Stimulated activated CD8-positive, alpha-beta memory T cell treated with anti-CD3 and anti-CD28 coated beads, Interleukin-12 subunit alpha, Interleukin-12 subunit beta, amount 100 ng/mL, for 4 hours (primary cell): ENCODE results near the gene SRMS.

ENCODE experiments used
- DNase-seq: peaks from one replicate; pipeline ENCODE4 v3.0.0-alpha.2; 2020; ENCODE audit warnings: low read depth

The SRMS gene

DNA sequence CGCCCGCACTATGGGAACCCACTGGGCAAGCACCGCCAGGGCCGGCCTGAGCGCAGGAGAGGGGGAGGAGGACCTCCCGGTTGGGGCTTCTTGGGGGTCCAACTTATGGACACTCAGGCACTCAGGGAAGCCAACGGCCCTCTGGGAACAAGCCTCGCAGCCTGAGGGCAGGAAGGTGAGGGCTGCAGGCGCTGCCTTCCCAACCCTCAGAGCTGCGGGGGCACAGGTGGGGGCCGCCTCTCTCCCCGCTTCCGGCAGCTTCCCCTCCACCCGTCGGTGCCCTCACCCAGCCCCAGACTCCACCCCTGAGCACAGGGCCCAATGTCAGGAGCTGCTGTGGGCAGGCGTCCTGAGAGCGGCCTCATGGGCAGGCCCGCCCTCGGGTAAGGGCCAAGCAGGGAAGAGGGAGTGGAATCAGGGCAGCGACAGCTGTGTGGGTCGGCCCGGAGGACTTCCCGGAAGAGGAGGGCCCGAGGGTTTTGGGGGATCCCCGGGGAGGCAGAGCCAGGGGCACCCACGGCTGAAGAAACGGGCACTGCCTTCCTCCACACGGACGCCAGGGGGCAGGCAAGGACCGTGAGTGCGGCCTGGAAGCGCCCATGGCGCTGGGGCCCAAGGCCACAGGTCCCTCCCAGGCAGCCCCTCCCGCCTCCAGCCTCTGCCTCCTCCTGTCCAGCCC lies 9.9 kb downstream of the SRMS start:
- DNase-seq = peak; percentile 86

DNA sequence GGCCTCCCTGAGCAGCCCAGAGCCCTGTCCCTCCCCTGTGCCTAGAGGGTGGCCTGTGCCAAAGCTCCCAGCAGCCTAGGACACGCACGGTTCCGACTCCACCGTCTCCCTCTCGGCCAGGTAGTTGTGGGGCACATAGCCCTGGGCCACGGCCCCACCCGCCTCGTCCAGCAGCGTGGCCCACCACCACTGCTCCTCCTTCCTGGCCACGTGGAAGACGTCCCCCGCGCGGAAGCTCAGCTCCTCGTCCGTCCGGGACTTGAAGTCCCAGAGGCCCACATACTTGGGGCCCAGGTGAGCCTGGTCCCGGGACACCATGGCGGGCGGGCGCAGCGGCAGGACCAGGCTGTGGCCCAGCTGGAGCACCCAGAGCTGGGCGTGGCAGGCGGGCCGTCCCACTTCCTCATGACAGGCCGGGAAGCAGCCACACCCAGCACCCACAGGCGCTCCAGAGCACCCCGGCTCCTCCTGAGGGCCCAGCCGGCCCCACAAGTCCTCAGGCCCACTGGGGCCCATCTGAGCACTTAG lies 10.5 kb downstream of the SRMS start, which contains the start of gene PTK6:
Gene PTK6 (minus strand): TSS at position 380 of the 528 bp plus-strand sequence. CDS start 62 bp downstream, at position 318.
- DNase-seq = no peak

- no peak for DNase-seq
These were observed 11.1 kb downstream of the SRMS start for GRCh38 chr20:63536241-63536977.

DNA sequence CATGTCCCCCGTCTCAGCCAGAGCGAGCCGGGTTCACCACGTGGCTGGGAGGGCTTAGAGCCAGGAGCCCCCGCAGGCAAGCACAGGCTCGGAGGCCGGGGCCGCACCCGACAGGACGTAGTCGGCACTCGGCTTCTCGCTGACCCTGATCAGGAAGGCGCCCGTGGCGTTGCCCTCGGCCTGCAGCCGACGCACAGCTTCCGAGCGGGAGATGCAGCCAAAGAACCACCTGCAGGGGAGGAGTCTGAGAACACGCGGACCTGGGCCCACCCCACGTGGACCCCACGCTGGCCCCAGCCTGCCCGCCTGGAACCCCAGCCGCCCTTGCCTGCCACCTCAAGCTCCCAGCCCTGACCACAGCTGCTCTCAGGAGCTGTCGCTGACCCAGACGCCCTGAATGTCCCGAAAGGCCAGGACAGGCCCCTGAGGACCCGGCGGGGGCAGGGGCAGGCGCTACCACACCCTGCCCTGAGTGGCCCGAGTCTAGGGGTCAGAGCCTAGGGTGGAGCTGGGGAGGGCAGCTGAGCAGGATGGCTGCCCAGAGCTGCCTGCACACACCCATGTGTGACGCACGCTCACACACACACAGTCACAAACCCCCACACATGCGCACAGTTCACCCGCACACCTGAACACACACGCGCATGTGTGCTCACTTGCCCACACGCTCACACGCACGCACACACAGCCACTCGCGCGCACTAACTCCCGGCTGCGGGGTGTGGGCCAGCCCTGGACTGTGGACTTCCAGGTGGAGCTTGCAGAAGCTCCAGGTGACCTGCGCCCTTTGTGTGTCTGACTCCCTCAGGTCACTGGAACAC lies 12.5 kb downstream of the SRMS start:
- DNase-seq = no peak

- no peak for DNase-seq
These were observed 13.1 kb downstream of the SRMS start for GRCh38 chr20:63534427-63534830.

- no peak for DNase-seq
These were observed 13.6 kb downstream of the SRMS start for GRCh38 chr20:63533871-63534393.

- DNase-seq = no peak
These were observed 14.2 kb downstream of the SRMS start for GRCh38 chr20:63533388-63533787.

GRCh38 chr20:63532449-63532971 lies 15.0 kb downstream of the SRMS start:
- DNase-seq = no peak

DNA sequence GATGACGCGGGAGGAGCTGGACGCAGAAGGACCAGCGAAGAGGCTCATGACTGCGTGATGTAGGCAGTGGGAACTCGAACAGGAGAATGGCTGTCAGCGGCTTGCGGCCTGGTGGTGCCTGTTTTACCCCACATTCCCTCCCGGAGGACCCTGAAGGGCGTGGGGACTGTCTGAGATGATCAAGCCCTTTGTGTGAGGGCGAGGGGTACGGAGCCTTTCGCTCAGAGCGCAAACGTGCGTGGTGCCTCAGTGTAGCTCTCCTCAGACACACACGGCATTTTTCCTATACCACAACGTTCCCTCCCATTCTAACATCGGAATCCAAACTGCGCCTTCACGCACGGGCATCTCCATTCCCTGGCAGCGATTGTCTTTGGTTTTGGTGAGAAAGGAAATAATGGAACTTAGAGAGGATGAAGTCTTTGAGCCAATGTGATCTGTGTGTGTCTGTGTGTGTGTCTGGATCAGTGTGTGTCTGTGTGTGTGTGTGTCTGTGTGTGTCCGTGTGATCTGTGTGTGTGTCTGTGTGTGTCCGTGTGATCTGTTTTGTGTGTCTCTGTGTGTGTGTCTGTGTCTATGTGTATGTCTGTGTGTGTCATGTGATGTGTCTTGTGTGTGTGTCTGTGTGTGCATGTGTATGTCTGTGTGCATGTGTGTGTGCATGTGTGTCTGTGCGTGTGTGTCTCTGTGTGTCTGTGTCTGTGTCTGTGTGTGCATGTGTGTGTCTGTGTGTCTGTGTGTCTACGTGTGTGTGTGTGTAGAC lies 15.7 kb downstream of the SRMS start:
- no peak for DNase-seq

GRCh38 chr20:63530788-63531160 lies 16.8 kb downstream of the SRMS start:
- DNase-seq = no peak

DNA sequence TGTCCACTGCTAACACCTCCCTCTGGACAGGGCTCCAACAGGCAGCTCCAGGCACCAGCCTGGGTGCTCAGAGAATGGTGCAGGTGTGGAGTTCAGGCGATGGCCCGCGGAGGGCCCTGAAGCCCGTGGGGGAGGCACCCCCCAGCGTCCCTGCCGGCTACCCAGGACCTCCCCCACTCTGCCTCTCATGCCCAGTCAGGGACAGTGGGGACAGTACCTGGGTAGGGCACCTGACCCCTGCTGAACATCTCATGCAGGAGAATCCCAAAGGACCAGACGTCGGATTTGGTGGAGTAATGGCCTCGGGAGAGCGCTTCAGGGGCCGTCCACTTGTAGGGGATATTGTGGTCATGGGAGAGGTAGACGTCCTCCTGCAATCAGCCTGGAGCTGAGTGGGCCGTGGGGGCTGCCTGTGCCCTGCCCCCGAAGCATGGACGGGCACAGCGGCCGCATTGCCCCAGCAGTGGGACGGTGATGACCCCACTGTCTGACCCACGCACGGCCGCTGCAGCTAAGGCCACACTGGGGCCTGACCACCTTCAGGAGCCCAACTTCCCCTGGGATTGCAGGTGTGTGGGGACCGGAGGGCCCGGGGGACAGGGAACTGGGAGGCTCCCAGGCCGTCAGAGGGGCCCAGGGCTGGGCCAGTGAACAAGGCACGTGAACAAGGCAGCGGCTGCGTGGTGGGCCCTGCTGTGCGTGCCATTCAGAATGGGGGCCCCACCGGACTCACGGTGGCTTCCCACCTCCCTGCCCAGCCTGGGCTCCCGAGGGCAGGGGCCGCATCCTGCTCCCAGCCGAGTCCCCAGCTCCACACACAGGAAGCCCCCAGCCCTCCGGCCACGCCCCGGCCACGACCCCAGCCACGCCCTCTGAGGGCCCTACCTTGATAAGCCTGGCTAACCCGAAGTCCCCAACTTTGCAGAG lies 17.4 kb downstream of the SRMS start:
- DNase-seq = no peak

GRCh38 chr20:63529180-63529860 lies 18.2 kb downstream of the SRMS start:
- DNase-seq = no peak

- DNase-seq = no peak
These were observed 20.4 kb downstream of the SRMS start for GRCh38 chr20:63527184-63527583.

GRCh38 chr20:63525971-63526370 lies 21.6 kb downstream of the SRMS start:
- no peak for DNase-seq

DNA sequence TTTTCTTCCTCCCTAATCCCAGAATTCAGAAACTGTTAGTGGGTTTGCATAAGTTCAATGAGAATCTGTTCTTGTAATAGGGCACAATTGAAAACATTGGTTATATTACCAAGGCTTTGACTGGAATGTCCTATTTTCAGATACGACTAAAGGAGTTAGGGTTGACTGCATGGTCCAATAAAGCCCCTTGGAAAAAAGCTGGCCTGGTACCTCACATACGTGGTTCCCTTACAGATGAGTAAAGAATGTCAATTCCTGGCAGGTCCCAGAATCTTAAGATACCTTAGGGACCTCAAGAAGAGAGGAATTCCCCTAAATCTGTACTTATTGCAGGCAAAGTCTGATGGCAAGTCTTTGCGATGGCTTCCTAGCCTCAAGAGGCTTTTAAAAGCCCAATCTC lies 22.4 kb downstream of the SRMS start:
- DNase-seq = no peak

DNA sequence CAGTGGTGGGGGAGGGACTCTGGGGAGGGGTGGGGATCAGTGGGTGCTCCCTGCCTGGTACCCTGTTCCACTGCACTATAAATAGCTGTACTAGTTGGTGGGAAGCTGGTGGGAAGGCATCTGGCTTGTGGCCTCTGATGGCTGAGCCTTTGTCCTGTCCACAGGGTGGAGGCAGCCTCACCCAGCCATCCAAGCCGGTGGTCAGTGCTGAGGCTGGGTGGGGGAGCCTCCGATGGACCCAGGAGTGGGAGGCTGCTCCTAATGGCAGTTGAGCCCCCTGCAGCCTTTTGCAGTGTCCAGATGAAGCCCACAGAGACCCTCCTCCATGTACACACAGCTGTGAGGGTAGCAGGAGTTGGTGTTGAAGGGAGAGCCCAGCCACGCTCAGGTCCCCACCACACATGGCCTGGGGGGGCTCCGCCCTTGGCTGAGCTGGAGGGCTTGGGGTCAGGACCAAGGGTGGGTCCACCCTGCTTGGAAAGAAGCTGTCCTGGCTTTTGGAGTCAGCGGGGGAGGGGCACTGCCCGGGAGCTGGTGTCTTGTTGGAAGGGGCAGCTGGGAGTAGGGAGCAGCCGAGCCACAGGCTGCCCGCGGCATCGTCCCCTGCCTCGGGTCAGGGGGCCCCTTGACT lies 24.5 kb downstream of the SRMS start:
- no peak for DNase-seq

DNA sequence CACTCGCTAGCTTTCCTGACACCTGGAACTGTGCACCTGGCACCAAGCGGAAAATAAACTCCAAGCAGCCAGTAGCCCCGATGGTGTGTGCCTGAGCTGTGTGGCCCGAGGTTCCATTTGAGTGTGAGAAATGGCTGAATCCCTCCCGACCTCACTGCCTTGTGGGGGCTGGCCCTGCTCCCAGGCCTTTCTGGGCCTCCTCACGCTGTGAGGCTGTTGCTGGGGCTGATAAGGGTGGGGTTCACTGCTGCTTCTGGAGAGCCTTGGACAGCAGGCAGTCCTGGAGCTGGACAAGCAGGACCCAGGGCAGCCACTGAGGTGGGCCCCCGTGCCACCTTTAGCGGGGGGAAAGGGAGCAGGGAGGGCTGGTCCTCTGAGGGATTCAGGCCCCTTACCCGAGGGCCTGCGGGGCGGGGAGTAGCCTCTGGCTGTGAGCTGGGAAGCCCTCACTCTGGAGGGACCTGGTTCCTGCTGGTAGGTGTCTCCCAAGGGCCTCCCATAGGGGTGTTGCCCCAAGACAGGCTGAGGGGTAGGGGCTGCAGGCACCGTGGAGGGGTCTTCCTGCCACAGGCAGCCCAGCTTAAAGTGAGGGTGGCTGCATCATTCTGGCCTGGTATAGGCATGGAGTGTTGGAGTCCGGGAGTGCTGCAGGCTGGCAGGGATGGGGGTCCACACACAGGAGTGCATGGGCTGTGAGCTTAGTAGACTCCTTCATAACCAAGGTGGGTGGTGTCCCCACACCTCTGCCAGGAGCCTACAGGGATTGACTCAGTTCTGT lies 25.3 kb downstream of the SRMS start:
- DNase-seq = no peak

- no peak for DNase-seq
These were observed 25.9 kb downstream of the SRMS start for GRCh38 chr20:63521602-63522001.
